ENCODE results near the gene GALNT17.

Gene GALNT17

GRCh38 chr7:71285571-71286145 is 153.7 kb downstream of the GALNT17 start:
- no peak for DNase-seq (ENCODE audit: low spot score)

GRCh38 chr7:71286336-71286735 is 154.4 kb downstream of the GALNT17 start:
- DNase-seq (ENCODE audit: low spot score): no peak

DNA sequence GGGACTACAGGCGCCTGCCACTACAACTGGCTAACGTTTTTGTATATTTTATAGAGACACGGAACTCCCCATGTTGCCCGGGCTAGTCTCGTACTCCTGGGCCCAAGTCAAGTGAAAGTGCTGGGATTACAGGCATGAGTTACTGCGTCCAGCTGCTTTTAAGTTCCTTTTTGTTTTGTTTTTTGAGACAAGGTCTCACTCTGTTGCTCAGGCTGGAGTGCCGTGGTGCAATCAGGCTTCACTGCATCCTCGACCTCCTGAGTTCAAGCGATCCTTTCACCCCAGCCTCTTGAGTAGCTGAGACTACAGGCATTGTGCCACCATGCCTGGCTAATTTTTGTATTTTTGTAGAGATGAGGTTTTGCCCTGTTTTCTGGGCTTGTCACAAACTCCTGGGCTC is 155.0 kb downstream of the GALNT17 start:
- no peak for DNase-seq (ENCODE audit: low spot score)

DNA sequence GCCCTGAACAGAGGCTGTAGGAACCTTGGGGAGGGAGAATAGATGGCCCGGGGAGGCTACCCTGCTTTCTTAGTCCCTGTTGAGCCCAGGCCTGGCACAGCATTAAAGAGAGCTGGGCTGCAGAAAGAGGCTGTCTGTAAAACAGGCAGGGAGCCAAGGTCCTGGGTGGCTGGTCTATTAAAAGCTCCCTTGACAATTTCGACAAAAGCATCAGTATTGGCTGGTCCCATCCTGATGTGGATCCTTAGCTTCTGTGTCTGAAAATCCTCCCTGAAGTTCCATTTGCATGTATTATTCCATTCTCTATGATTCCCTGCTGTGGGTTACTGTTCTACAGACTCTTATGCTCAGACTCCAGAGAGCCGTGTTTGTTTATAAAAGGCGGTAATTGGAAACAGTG is 158.5 kb downstream of the GALNT17 start:
- no peak for DNase-seq (ENCODE audit: low spot score)

DNA sequence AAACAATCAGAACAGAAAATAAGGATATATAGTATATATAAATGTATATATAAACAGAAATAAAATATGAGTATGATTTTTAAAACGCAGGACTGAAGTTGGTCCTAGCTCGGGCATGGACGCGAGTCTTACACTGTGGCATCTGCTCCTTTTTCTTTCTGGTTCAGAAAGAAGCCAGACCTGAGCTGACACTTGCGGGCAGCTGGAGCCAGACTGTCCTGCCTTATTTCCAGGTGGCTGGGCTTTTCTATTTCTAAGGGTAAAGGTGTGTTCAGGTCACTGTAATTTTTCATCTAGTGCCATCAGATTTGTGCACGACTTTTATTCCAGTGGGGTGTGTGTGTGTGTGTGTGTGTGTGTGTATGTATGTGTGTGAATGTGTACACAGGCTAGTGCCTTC is 166.4 kb downstream of the GALNT17 start:
- no peak for DNase-seq (ENCODE audit: low spot score)

DNA sequence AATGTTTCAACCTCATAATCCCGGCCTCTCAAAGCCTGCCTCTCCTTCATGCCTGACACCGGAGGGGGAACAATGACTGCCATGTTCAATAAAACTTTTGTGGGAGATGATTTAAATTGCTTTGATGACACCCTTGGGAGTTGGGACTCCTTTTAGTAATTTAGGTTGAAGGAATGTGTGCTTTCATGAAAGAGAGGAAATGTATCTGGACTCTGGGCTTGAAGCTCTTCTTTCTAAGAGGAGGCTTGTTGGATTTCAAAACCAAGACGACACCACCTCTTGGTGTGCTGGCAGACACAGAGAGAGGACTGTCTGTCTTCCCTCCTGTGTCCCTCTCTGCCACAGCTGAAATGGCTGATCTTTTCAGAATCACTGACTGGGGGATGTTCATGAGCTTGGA is 168.1 kb downstream of the GALNT17 start:
- no peak for DNase-seq (ENCODE audit: low spot score)

- no peak for DNase-seq (ENCODE audit: low spot score)
Measured at GRCh38 chr7:71300603-71301002, 168.7 kb downstream of the GALNT17 start.

- no peak for DNase-seq (ENCODE audit: low spot score)
Measured at GRCh38 chr7:71301167-71301566, 169.2 kb downstream of the GALNT17 start.

GRCh38 chr7:71303566-71303965 is 171.6 kb downstream of the GALNT17 start:
- no peak for DNase-seq (ENCODE audit: low spot score)

DNA sequence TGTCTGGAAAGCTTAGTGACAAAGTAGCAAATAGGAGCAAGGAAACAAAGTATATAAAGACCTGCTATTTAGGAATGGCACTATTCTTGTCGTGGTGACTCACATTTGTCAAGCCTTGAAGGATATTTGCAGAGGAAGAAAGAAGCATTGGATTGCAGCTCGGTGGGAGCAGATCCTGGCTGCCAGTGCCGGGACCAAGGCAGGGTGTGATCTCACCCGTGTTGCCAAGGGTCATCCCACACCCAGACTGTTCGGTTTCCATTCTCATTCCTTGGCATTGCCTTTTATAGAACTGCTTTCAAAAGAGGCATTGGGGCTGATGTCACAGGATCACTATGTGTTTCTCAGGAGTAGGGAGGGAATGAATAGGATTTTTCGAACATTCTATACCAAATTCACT is 176.2 kb downstream of the GALNT17 start:
- DNase-seq (ENCODE audit: low spot score): no peak

DNA sequence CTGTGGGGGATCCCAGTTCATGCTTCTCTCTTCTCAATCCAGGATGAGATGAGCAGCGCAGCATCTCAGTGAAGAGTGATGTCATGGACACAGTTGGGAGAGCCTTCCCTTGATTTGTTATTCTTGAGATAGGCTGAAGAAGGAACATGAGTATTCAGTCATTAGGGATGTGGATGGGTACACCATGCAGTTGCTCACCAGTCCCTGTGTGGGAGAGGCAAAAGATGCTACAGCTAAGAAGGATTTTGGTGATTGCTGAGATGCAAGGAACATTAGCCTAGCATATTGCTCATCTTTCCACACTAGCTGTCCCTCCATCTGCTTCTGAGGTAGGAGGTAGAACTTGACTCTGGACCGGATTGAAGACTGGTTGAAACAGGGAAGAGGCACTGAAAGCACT is 179.6 kb downstream of the GALNT17 start:
- DNase-seq (ENCODE audit: low spot score): no peak

- DNase-seq (ENCODE audit: low spot score): no peak
Measured at GRCh38 chr7:71312755-71313490, 181.0 kb downstream of the GALNT17 start.

DNA sequence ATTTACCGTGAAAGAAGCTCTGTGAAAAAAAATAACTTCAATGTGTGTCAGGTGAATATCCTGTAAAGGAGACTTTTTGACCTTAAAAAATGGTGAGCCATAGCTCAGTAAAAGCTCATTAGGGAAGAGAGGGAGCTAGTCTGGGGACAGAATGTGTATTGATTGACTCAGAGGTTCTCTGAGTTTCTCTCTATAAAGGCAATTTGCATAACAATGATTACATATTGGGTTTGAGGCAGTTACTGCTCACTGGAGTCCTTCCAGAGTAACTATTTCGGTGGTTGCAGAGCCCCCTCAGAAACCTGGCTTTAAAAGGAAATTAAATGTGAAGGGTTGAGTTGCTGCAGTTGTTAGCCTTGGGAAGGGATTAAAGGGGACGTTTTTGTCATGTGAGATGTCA is 181.6 kb downstream of the GALNT17 start:
- DNase-seq (ENCODE audit: low spot score): peak; percentile 32

- DNase-seq (ENCODE audit: low spot score): no peak
Measured at GRCh38 chr7:71320916-71321315, 189.0 kb downstream of the GALNT17 start.

DNA sequence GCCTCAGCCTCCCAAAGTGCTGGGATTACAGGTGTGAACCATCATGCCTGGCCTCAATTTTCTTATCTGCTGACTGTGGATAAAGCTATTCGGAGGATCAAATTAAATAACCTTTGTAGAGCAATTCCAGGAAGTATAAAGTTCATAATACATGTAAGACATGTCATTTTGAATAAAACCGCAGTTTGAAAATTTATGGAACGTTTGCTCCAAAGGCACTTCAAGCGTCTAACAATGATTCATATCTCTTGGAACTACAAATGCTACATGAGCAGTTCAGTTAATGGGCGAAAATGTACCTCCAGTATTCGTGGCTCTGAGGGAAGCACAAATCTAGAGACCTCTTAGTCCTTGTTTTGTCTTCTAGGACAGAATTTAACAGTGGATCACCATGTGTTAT is 190.3 kb downstream of the GALNT17 start:
- DNase-seq (ENCODE audit: low spot score): no peak

- DNase-seq (ENCODE audit: low spot score): no peak
Measured at GRCh38 chr7:71323726-71324125, 191.8 kb downstream of the GALNT17 start.

DNA sequence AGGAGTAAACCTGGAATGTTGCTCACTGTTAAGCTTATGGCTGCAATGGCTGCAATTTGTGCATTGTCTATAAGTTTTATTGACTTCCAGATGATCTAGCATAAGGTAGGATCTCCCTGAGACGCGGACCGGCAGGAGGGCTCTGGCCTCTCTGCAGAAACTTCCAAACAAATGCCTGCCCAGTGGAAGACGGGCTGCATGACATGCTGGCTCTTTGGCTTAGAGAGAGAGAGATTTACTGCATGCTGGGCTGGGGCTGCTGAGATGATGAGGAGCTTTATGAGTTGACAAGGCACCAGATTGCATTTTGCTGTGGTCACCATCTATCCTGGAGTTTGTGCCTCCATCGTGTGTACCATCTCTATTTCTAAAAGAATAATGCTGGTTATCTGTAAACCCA is 193.2 kb downstream of the GALNT17 start:
- peak; percentile 66 for DNase-seq (ENCODE audit: low spot score)

GRCh38 chr7:71326595-71326994 is 194.7 kb downstream of the GALNT17 start:
- no peak for DNase-seq (ENCODE audit: low spot score)

- DNase-seq (ENCODE audit: low spot score): no peak
Measured at GRCh38 chr7:71327946-71328345, 196.0 kb downstream of the GALNT17 start.

- no peak for DNase-seq (ENCODE audit: low spot score)
Measured at GRCh38 chr7:71329030-71329660, 197.2 kb downstream of the GALNT17 start.

GRCh38 chr7:71332207-71332606 is 200.3 kb downstream of the GALNT17 start:
- no peak for DNase-seq (ENCODE audit: low spot score)

DNA sequence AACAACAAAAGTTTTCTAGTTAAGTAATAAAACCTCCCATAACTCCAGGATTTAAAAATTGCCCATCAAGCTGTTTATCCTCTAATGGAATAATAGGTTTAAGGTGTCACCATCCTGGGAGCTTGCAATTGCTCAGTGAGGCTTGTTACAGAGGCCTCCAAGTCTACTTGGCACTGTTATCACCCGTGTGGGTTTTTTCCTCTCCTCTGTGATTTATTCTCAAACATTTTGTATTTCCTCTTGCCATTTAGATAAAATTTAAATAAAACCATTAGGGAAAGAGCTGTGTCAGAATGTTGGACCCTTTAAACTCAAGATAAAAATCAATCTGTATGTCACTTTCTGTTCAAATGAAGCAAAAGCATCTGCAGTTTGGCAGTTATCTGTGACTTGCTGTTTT is 202.6 kb downstream of the GALNT17 start:
- DNase-seq (ENCODE audit: low spot score): no peak

DNA sequence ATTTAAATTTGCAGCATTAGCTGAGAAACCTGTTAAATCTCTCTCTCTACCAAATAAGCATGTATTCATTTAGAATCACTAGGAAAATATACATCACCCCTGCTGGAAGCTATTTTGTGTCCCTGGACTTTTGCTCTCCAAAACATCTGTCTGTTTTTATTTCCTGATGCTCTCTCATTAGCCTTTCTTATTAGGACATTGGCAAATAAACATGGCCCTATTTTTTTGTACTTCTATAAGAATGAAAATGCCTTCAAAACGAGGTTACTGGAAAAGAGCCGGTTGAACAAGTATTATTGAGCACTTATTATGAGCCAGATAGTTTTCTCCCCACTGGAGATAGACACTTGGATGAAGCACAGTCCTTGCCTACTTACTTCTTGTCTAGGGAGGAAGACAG is 206.9 kb downstream of the GALNT17 start:
- DNase-seq (ENCODE audit: low spot score): no peak

DNA sequence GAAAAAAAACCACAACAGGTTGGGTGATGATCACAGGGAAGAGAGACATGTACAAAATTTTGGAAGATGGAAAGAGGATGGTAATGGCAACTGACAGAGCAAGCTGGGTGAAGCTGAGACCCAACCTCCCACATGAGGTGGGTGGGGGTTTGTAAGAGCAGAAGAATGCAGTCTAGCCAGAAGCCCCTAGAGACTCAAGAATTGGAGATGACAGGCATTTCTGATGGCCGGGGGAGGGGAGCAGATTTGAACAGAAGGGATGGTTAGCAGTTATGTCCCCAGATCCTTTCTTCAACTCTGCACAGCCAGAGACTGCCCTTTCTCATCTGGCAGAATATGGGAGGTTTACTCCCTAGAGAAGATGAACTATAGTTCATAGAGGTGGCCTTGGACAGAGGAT is 208.0 kb downstream of the GALNT17 start:
- no peak for DNase-seq (ENCODE audit: low spot score)
